Measurements from ENCODE around the gene WDFY1.

Gene WDFY1

GRCh38 chr2:223928113-223929006 is 16.8 kb downstream of the WDFY1 start:
- DNase-seq: no peak

GRCh38 chr2:223925106-223925505 is 20.0 kb downstream of the WDFY1 start:
- DNase-seq: no peak

GRCh38 chr2:223923976-223924375 is 21.2 kb downstream of the WDFY1 start:
- DNase-seq: no peak

- no peak for DNase-seq
Measured at GRCh38 chr2:223922308-223922707, 22.8 kb downstream of the WDFY1 start.

- DNase-seq: no peak
Measured at GRCh38 chr2:223921204-223921603, 23.9 kb downstream of the WDFY1 start.

GRCh38 chr2:223920109-223920508 is 25.0 kb downstream of the WDFY1 start:
- DNase-seq: no peak

- no peak for DNase-seq
Measured at GRCh38 chr2:223918671-223919134, 26.4 kb downstream of the WDFY1 start.

GRCh38 chr2:223916181-223916920 is 28.8 kb downstream of the WDFY1 start:
- no peak for DNase-seq

- no peak for DNase-seq
Measured at GRCh38 chr2:223915071-223915470, 30.1 kb downstream of the WDFY1 start.

- no peak for DNase-seq
Measured at GRCh38 chr2:223914324-223914723, 30.8 kb downstream of the WDFY1 start.

- no peak for DNase-seq
Measured at GRCh38 chr2:223909001-223909741, 36.0 kb downstream of the WDFY1 start.

- DNase-seq: no peak
Measured at GRCh38 chr2:223908304-223908998, 36.7 kb downstream of the WDFY1 start.

- no peak for DNase-seq
Measured at GRCh38 chr2:223905996-223906395, 39.1 kb downstream of the WDFY1 start.

GRCh38 chr2:223901854-223902253 is 43.3 kb downstream of the WDFY1 start:
- DNase-seq: no peak

GRCh38 chr2:223901311-223901710 is 43.8 kb downstream of the WDFY1 start:
- no peak for DNase-seq

GRCh38 chr2:223900531-223900930 is 44.6 kb downstream of the WDFY1 start:
- DNase-seq: no peak

GRCh38 chr2:223900066-223900465 is 45.1 kb downstream of the WDFY1 start:
- DNase-seq: no peak

- DNase-seq: no peak
Measured at GRCh38 chr2:223897669-223898330, 47.3 kb downstream of the WDFY1 start.

- no peak for DNase-seq
Measured at GRCh38 chr2:223896833-223897311, 48.3 kb downstream of the WDFY1 start.

GRCh38 chr2:223894968-223895367 is 50.2 kb downstream of the WDFY1 start:
- DNase-seq: no peak

- no peak for DNase-seq
Measured at GRCh38 chr2:223894009-223894408, 51.1 kb downstream of the WDFY1 start.

GRCh38 chr2:223890721-223891120 is 54.4 kb downstream of the WDFY1 start:
- no peak for DNase-seq

All from central memory CD4-positive, alpha-beta T cell (primary cell).